Measurements from ENCODE around the gene DSTN. TPM values are rescaled to one million over a fixed set of nuclear protein-coding genes. Genes with fewer than 3 reads are reported as not detected.

Gene DSTN
- polyA plus RNA-seq (2013, experiment 1 of 2): 278 TPM
- 278 TPM for polyA plus RNA-seq (2013, experiment 2 of 2)

GRCh38 chr20:17569616-17570346 is at the start of gene DSTN:
TSS of gene DSTN (plus strand) at chr20:17570075. CDS start at chr20:17570209, 134 bp downstream.
- Histone ChIP-seq H3K4me3 (ENCODE audit: low read length) (peak within 1 kb of the TSS; percentile 94), H3K4ac (ENCODE audit: low read depth, low read length) (peak within 1 kb of the TSS; percentile 74), H4K5ac (ENCODE audit: low read length) (no peak within 1 kb of the TSS), H3K79me2 (ENCODE audit: control insufficient read depth, insufficient read depth, low read length) (peaks cover 34% of the 10 kb centered on the region), H4K8ac (ENCODE audit: low read depth, low read length) (peak within 1 kb of the TSS; percentile 90), H3K23ac (ENCODE audit: low read length) (peak within 1 kb of the TSS; percentile 73), H3K27me3 (ENCODE audit: insufficient read depth, low read length, poor library complexity) (no peaks in the 10 kb centered on the region), H3K27ac (ENCODE audit: low read depth, low read length) (peak within 1 kb of the TSS; percentile 96), H3K4me2 (ENCODE audit: low read length) (peak within 1 kb of the TSS; percentile 92), H3K18ac (ENCODE audit: low read length) (peak within 1 kb of the TSS; percentile 88), H3K79me1 (ENCODE audit: low read length) (peaks cover 4% of the 10 kb centered on the region), H2AK5ac (ENCODE audit: low read length) (no peak within 1 kb of the TSS), H3K4me1 (ENCODE audit: control insufficient read depth, low read depth, low read length) (peaks cover 6% of the 10 kb centered on the region), H2BK5ac (ENCODE audit: low read length) (peak within 1 kb of the TSS; percentile 31), H3K36me3 (ENCODE audit: control insufficient read depth, insufficient read depth, low read length) (no peaks in the 10 kb centered on the region), H3K9ac (ENCODE audit: low read length) (peak within 1 kb of the TSS; percentile 87), H3K56ac (ENCODE audit: low read length) (peak within 1 kb of the TSS; percentile 95), H2BK15ac (replicated peaks; ENCODE audit: low read depth) (no peak within 1 kb of the TSS), H2BK120ac (ENCODE audit: low read depth, low read length) (peak within 1 kb of the TSS; percentile 11)
- DNase-seq: peak; percentile 99
- WGBS (ENCODE audit: extremely low coverage, insufficient coverage, low lambda C conversion rate): no CpG with 5 or more reads among the region's 70 CpGs

- Histone ChIP-seq H3K27me3 (ENCODE audit: insufficient read depth, low read length, poor library complexity) (no peaks in the 10 kb centered on the region), H3K56ac (ENCODE audit: low read length) (no peak overlapping the region), H2BK120ac (ENCODE audit: low read depth, low read length) (no peak overlapping the region), H3K27ac (ENCODE audit: low read depth, low read length) (no peak overlapping the region), H3K79me2 (ENCODE audit: control insufficient read depth, insufficient read depth, low read length) (no peaks in the 10 kb centered on the region), H3K18ac (ENCODE audit: low read length) (no peak overlapping the region), H3K4ac (ENCODE audit: low read depth, low read length) (no peak overlapping the region), H2BK15ac (replicated peaks; ENCODE audit: low read depth) (no peak overlapping the region), H3K4me1 (ENCODE audit: control insufficient read depth, low read depth, low read length) (no peaks in the 10 kb centered on the region), H3K4me3 (ENCODE audit: low read length) (no peak overlapping the region), H4K8ac (ENCODE audit: low read depth, low read length) (no peak overlapping the region), H3K23ac (ENCODE audit: low read length) (no peak overlapping the region), H3K79me1 (ENCODE audit: low read length) (no peaks in the 10 kb centered on the region), H4K5ac (ENCODE audit: low read length) (no peak overlapping the region), H2AK5ac (ENCODE audit: low read length) (no peak overlapping the region), H2BK5ac (ENCODE audit: low read length) (no peak overlapping the region), H3K36me3 (ENCODE audit: control insufficient read depth, insufficient read depth, low read length) (no peaks in the 10 kb centered on the region), H3K9ac (ENCODE audit: low read length) (no peak overlapping the region), H3K4me2 (ENCODE audit: low read length) (no peak overlapping the region)
- WGBS (ENCODE audit: extremely low coverage, insufficient coverage, low lambda C conversion rate): no CpG with 5 or more reads among the region's 3 CpGs
- DNase-seq: peak; percentile 71
Observed at GRCh38 chr20:17520583-17520982, 49.3 kb upstream of the DSTN start.

- no peak overlapping the region for H3K56ac ChIP-seq (ENCODE audit: low read length)
- H3K18ac ChIP-seq (ENCODE audit: low read length): no peak overlapping the region
- WGBS (ENCODE audit: extremely low coverage, insufficient coverage, low lambda C conversion rate): no CpG with 5 or more reads among the region's 3 CpGs
- no peaks in the 10 kb centered on the region for H3K79me2 ChIP-seq (ENCODE audit: control insufficient read depth, insufficient read depth, low read length)
- H3K4me2 ChIP-seq (ENCODE audit: low read length): no peak overlapping the region
- no peak for DNase-seq
- H4K5ac ChIP-seq (ENCODE audit: low read length): no peak overlapping the region
- no peak overlapping the region for H3K4me3 ChIP-seq (ENCODE audit: low read length)
- H2BK5ac ChIP-seq (ENCODE audit: low read length): no peak overlapping the region
- no peaks in the 10 kb centered on the region for H3K4me1 ChIP-seq (ENCODE audit: control insufficient read depth, low read depth, low read length)
- no peaks in the 10 kb centered on the region for H3K79me1 ChIP-seq (ENCODE audit: low read length)
- no peak overlapping the region for H3K27ac ChIP-seq (ENCODE audit: low read depth, low read length)
- no peak overlapping the region for H3K4ac ChIP-seq (ENCODE audit: low read depth, low read length)
- no peak overlapping the region for H4K8ac ChIP-seq (ENCODE audit: low read depth, low read length)
- no peak overlapping the region for H2AK5ac ChIP-seq (ENCODE audit: low read length)
- no peak overlapping the region for H2BK15ac ChIP-seq (replicated peaks; ENCODE audit: low read depth)
- no peak overlapping the region for H2BK120ac ChIP-seq (ENCODE audit: low read depth, low read length)
- no peak overlapping the region for H3K23ac ChIP-seq (ENCODE audit: low read length)
- H3K36me3 ChIP-seq (ENCODE audit: control insufficient read depth, insufficient read depth, low read length): no peaks in the 10 kb centered on the region
- no peaks in the 10 kb centered on the region for H3K27me3 ChIP-seq (ENCODE audit: insufficient read depth, low read length, poor library complexity)
- H3K9ac ChIP-seq (ENCODE audit: low read length): no peak overlapping the region
Observed at GRCh38 chr20:17522528-17522927, 47.3 kb upstream of the DSTN start.

GRCh38 chr20:17523326-17523725 is 46.5 kb upstream of the DSTN start:
- no peak for DNase-seq
- Histone ChIP-seq H3K4me3 (ENCODE audit: low read length) (no peak overlapping the region), H3K23ac (ENCODE audit: low read length) (no peak overlapping the region), H3K79me2 (ENCODE audit: control insufficient read depth, insufficient read depth, low read length) (no peaks in the 10 kb centered on the region), H3K4me2 (ENCODE audit: low read length) (no peak overlapping the region), H3K27me3 (ENCODE audit: insufficient read depth, low read length, poor library complexity) (no peaks in the 10 kb centered on the region), H3K27ac (ENCODE audit: low read depth, low read length) (no peak overlapping the region), H2BK5ac (ENCODE audit: low read length) (no peak overlapping the region), H2AK5ac (ENCODE audit: low read length) (no peak overlapping the region), H3K56ac (ENCODE audit: low read length) (no peak overlapping the region), H2BK15ac (replicated peaks; ENCODE audit: low read depth) (no peak overlapping the region), H3K9ac (ENCODE audit: low read length) (no peak overlapping the region), H3K18ac (ENCODE audit: low read length) (no peak overlapping the region), H4K5ac (ENCODE audit: low read length) (no peak overlapping the region), H2BK120ac (ENCODE audit: low read depth, low read length) (no peak overlapping the region), H3K79me1 (ENCODE audit: low read length) (no peaks in the 10 kb centered on the region), H3K4me1 (ENCODE audit: control insufficient read depth, low read depth, low read length) (no peaks in the 10 kb centered on the region), H3K4ac (ENCODE audit: low read depth, low read length) (no peak overlapping the region), H4K8ac (ENCODE audit: low read depth, low read length) (no peak overlapping the region), H3K36me3 (ENCODE audit: control insufficient read depth, insufficient read depth, low read length) (no peaks in the 10 kb centered on the region)
- no CpG with 5 or more reads among the region's 5 CpGs for WGBS (ENCODE audit: extremely low coverage, insufficient coverage, low lambda C conversion rate)

- Histone ChIP-seq H3K27me3 (ENCODE audit: insufficient read depth, low read length, poor library complexity) (no peaks in the 10 kb centered on the region), H4K8ac (ENCODE audit: low read depth, low read length) (no peak overlapping the region), H3K56ac (ENCODE audit: low read length) (no peak overlapping the region), H3K18ac (ENCODE audit: low read length) (no peak overlapping the region), H4K5ac (ENCODE audit: low read length) (no peak overlapping the region), H2BK5ac (ENCODE audit: low read length) (no peak overlapping the region), H3K4me3 (ENCODE audit: low read length) (no peak overlapping the region), H3K23ac (ENCODE audit: low read length) (no peak overlapping the region), H2BK15ac (replicated peaks; ENCODE audit: low read depth) (no peak overlapping the region), H3K9ac (ENCODE audit: low read length) (no peak overlapping the region), H3K4me1 (ENCODE audit: control insufficient read depth, low read depth, low read length) (no peaks in the 10 kb centered on the region), H3K36me3 (ENCODE audit: control insufficient read depth, insufficient read depth, low read length) (no peaks in the 10 kb centered on the region), H3K79me1 (ENCODE audit: low read length) (no peaks in the 10 kb centered on the region), H3K79me2 (ENCODE audit: control insufficient read depth, insufficient read depth, low read length) (no peaks in the 10 kb centered on the region), H3K27ac (ENCODE audit: low read depth, low read length) (no peak overlapping the region), H2AK5ac (ENCODE audit: low read length) (no peak overlapping the region), H3K4me2 (ENCODE audit: low read length) (no peak overlapping the region), H3K4ac (ENCODE audit: low read depth, low read length) (no peak overlapping the region), H2BK120ac (ENCODE audit: low read depth, low read length) (no peak overlapping the region)
- no peak for DNase-seq
- no CpG with 5 or more reads among the region's 8 CpGs for WGBS (ENCODE audit: extremely low coverage, insufficient coverage, low lambda C conversion rate)
Observed at GRCh38 chr20:17524560-17524959, 45.3 kb upstream of the DSTN start.

- Histone ChIP-seq H3K18ac (ENCODE audit: low read length) (no peak overlapping the region), H3K27ac (ENCODE audit: low read depth, low read length) (no peak overlapping the region), H3K4me3 (ENCODE audit: low read length) (no peak overlapping the region), H2AK5ac (ENCODE audit: low read length) (no peak overlapping the region), H3K36me3 (ENCODE audit: control insufficient read depth, insufficient read depth, low read length) (no peaks in the 10 kb centered on the region), H3K4ac (ENCODE audit: low read depth, low read length) (no peak overlapping the region), H3K9ac (ENCODE audit: low read length) (no peak overlapping the region), H3K4me2 (ENCODE audit: low read length) (no peak overlapping the region), H2BK120ac (ENCODE audit: low read depth, low read length) (no peak overlapping the region), H3K27me3 (ENCODE audit: insufficient read depth, low read length, poor library complexity) (no peaks in the 10 kb centered on the region), H3K79me2 (ENCODE audit: control insufficient read depth, insufficient read depth, low read length) (no peaks in the 10 kb centered on the region), H4K5ac (ENCODE audit: low read length) (no peak overlapping the region), H3K23ac (ENCODE audit: low read length) (no peak overlapping the region), H4K8ac (ENCODE audit: low read depth, low read length) (no peak overlapping the region), H3K4me1 (ENCODE audit: control insufficient read depth, low read depth, low read length) (no peaks in the 10 kb centered on the region), H3K79me1 (ENCODE audit: low read length) (no peaks in the 10 kb centered on the region), H2BK15ac (replicated peaks; ENCODE audit: low read depth) (no peak overlapping the region), H3K56ac (ENCODE audit: low read length) (no peak overlapping the region), H2BK5ac (ENCODE audit: low read length) (no peak overlapping the region)
- WGBS (ENCODE audit: extremely low coverage, insufficient coverage, low lambda C conversion rate): no CpG with 5 or more reads among the region's 5 CpGs
- no peak for DNase-seq
Observed at GRCh38 chr20:17525132-17525531, 44.7 kb upstream of the DSTN start.

Measured in mesendoderm (in vitro differentiated cells).